ENCODE results near the gene ZFAND2A.

- TF ChIP-seq ZFP3 (CRISPR knock-in tag; IDR thresholded peaks at IDR 0.05) (no peak), ZFP30 (CRISPR knock-in tag; IDR thresholded peaks at IDR 0.05) (no peak), BACH2 (CRISPR knock-in tag; IDR thresholded peaks at IDR 0.05; ENCODE audit: borderline replicate concordance) (no peak), CSDC2 (CRISPR knock-in tag; IDR thresholded peaks at IDR 0.05) (no peak), PATZ1 (CRISPR knock-in tag; IDR thresholded peaks at IDR 0.05; ENCODE audit: borderline replicate concordance) (no peak), TOX (CRISPR knock-in tag; IDR thresholded peaks at IDR 0.05; ENCODE audit: borderline replicate concordance) (no peak)
- TF ChIP-seq, protein P1, sequence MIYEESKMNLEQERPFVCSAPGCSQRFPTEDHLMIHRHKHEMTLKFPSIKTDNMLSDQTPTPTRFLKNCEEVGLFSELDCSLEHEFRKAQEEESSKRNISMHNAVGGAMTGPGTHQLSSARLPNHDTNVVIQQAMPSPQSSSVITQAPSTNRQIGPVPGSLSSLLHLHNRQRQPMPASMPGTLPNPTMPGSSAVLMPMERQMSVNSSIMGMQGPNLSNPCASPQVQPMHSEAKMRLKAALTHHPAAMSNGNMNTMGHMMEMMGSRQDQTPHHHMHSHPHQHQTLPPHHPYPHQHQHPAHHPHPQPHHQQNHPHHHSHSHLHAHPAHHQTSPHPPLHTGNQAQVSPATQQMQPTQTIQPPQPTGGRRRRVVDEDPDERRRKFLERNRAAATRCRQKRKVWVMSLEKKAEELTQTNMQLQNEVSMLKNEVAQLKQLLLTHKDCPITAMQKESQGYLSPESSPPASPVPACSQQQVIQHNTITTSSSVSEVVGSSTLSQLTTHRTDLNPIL (CRISPR knock-in tag; IDR thresholded peaks at IDR 0.05; ENCODE audit: low read depth), result no peak
Observed at GRCh38 chr7:1158203-1159126, 1.5 kb downstream of the ZFAND2A start.
